NCI-H146 treated with DMSO at 0.1 percent for 48 hours (cell line): ENCODE data around the gene PMS1.
A peak's percentile ranks its signal among the peaks of the same experiment; 100 is the strongest.
"Not testable (repeated sequence)": the region's sequence is repeated elsewhere in the genome, so short reads cannot be mapped to it uniquely, and the experiment has no call there.

ENCODE experiments used
- DNase-seq: peaks from one replicate; lab custom pipeline; 2025; ENCODE audit not compliant: unreplicated experiment; lab: John Stamatoyannopoulos, UW

The PMS1 gene

DNA sequence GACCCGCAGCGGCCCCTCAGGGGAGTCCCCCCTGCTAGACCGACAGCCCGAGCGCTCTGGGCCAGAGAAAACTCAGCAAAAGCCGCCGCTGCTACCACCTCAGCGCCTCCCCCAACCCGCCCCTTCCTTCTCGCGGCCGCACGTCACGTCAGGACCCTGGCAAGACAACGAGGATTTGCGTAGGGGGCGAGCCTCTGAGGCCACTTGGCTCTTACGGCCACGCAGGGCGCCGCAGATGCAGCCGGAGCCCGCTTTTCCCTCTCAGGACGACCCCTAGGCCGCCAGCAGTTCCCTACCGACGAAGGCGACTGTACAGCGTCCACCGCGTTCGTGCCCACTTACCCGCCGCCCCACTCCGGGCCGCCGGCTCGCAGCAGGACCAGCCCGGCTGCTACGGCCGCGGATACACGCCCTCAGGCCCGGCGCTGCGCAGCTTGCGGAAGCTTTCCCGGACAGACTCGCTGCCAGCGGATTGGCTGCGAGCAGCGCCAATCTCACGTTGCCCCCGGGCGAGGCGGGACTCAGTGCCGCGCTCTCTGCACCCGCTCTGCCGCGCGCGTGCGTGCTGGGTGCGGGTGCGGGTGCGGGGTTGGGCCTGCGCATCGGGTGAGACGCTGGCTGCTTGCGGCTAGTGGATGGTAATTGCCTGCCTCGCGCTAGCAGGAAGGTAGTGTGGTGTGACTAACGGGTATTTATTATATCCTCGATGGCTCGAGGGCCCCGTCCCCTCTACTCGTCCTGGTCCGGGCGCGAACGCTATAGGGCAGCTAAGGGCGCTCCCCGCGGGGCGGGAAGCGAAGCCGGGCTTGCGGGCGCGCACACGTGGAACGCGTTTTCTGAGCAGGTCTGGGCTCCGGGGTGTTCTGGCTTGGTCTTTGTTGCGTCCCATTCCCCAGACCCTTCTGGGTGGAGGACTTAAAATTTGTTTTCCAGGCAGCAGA is at the start of gene PMS1, which contains the start of gene ORMDL1:
Gene PMS1, plus strand, starts transcription at position 524 of the 941 bp plus-strand sequence. CDS start 7,360 bp downstream, outside the sequence.
Gene ORMDL1, minus strand, starts transcription at position 413 of the 941 bp plus-strand sequence. CDS start 1,744 bp downstream, outside the sequence.
- DNase-seq, result peak; percentile 76

- peak; percentile 7 for DNase-seq
Observed at GRCh38 chr2:189751080-189751658, 33.1 kb upstream of the PMS1 start.

GRCh38 chr2:189756311-189756952 is 27.8 kb upstream of the PMS1 start:
- DNase-seq, result no peak

DNA sequence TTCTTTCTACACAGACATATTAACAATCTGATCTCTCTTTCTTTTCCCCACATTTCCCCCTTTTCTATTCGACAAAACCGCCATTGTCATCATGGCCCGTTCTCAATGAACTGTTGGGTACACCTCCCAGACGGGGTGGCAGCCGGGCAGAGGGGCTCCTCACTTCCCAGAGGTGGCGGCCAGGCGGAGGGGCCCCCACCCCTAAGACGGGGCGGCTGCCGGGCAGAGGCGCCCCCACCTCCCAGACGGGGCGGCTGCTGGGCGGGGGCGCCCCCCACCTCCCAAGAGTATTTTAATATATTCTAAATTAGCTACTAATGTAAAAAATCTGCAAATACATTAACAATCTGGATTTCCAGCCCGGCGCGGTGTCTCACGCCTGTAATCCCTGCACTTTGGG is 24.1 kb upstream of the PMS1 start:
- not testable (repeated sequence) for DNase-seq

- no peak for DNase-seq
Observed at GRCh38 chr2:189762229-189762550, 22.1 kb upstream of the PMS1 start.

DNA sequence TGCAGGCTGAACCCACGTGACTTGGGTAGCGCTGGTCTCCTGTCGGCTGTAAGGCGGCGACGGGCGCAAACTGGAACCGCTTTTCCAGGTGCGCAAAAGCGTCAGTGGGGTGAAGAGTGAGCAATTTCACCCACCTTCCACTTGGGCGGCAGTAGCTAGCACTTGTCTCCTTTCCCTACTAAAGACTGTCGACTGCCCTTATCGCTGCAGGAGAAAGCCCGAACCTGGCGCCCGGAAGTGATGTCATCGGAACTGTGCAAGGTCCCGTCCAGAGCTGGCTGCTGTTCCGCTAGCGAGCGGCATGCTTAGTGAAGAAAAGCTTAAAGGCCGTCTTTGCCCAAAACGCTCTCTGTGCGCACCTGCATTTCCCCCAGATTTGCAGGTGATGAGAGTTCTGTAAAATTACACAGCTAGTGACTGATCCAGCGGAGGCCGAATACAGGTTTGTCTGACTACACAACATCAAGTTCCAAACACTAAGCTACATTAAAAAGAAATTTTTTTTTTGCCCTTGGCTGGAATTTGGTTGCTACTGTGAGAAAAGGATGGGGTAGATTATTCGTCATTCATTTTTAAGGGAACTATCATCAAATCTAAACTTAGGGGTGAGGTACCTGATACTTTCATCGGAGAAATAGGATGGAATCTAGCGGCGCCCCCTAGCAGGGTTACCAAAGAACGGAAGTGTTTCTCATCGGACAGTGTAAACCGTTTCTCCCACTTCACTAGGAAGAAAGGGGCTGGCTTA is 21.5 kb upstream of the PMS1 start, which contains the start of gene OSGEPL1:
Gene OSGEPL1, minus strand, starts transcription at position 242 of the 748 bp plus-strand sequence. CDS start 1,152 bp downstream, outside the sequence.
- DNase-seq, result peak; percentile 85

- no peak for DNase-seq
Observed at GRCh38 chr2:189763908-189764661, 20.2 kb upstream of the PMS1 start.

DNA sequence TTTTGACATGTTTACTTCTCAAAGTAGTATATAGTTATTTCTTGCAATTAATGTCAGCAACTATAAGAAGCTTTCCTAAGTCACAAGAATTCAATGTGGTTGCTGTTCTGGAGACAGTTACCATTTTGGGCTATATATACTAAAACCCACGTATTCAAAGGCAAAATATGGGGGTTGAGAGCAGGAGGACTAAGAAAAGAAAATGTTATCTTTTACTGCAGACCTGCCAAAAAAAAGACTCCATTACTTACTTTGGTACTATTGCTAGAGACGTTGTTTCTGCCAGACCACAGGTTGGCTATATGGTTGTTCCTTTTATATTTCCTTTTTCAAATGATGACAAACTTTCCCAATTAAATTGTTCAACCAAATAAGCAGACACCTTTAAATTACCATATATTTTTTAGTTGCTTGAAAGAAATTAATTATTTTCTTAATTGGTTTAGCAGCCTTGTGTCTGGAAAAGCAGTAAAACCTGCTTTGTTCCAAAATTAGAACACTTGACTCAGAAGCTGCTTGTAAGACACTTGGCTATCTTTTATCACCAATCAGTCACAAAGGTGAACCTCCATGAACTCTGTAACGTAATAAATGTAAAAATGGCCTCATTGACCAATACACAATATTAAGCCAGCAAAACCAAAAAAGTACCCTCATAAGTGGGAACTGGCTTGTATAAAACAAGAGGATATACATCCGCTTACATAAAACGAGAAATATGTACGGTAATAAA is 13.5 kb upstream of the PMS1 start:
- DNase-seq, result no peak

GRCh38 chr2:189772212-189772611 is 12.0 kb upstream of the PMS1 start:
- DNase-seq, result no peak

- no peak for DNase-seq
Observed at GRCh38 chr2:189782221-189782671, 2.0 kb upstream of the PMS1 start.

- DNase-seq, result no peak
Observed at GRCh38 chr2:189783451-189783926, 761 bp upstream of the PMS1 start.

DNA sequence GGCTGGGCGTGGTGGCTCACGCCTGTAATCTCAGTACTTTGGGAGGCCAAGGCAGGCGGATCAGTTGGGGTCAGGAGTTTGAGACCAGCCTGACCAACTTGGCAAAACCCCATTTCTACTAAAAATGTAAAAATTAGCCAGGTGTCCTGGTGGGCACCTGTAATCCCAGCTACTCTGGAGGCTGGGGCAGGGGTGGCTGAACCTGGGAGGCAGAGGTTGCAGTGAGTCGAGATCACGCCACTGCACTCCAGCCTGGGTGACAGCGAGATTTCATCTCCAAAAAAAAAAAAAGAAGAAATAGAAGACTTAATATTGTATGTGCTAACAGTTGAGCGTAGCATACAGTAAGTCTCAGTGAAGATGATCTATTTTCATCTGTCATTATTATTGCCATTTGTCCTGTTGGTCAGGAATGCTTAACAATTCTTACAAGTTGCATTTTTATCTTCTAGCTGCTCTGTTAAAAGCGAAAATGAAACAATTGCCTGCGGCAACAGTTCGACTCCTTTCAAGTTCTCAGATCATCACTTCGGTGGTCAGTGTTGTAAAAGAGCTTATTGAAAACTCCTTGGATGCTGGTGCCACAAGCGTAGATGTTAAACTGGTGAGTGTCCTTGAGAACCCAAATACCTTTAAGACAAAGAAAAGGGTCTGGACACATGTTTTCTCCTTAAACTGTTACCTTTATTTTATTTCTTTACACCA is 7.2 kb downstream of the PMS1 start:
- no peak for DNase-seq

GRCh38 chr2:189794310-189794709 is 10.1 kb downstream of the PMS1 start:
- DNase-seq, result no peak

DNA sequence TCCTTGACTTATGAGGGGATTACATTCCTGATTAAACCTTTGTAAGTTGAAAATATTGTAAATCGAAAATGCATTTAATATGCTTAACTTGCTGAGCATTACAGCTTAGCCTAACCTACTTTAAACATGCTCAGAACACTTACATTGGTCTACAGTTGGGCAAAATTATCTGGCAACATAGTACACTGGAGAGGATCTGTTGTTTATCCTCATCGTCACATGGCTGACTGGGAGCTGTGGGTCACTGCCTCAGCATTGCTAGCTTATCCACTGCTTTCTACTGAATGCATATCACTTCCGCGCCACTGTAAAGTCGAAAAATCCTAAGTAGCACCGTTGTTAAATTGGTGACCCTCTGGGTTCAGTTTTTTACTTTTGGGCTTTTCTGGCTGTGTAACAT is 13.7 kb downstream of the PMS1 start:
- DNase-seq, result no peak

GRCh38 chr2:189798312-189799029 is 14.2 kb downstream of the PMS1 start:
- peak; percentile 4 for DNase-seq

DNA sequence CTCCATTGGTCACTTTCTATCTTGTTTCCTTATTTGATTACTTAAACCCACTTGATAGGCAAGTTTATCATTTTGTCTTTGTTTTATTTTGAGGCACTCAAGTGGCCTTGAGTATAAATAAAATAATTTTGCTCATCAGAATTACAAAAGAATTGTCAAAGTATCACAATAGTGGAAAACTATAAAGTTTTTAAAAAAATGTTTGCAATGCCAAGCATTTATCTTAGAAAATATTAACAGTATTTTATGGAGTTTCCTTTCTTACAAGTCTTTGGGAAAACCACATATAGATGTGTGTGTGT is 14.7 kb downstream of the PMS1 start:
- DNase-seq, result no peak

DNA sequence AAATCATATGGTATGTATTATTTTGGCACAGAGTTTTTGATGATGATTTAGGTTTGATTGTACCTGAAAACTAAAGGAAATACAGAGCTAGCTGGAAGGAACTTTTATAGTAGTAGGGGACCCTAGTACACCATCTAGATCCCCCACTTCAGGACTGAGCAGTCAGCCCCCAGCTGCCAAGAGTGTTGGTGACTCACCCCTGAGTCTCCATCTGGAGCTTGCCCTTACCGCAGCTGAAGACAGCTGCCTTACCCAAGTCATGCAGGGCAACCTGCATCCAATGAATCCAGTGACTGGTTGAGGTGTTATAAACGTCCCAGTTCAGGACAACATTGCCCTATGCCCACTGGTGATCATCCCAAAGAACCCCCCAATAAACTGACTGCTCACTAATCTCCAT is 15.3 kb downstream of the PMS1 start:
- no peak for DNase-seq

DNA sequence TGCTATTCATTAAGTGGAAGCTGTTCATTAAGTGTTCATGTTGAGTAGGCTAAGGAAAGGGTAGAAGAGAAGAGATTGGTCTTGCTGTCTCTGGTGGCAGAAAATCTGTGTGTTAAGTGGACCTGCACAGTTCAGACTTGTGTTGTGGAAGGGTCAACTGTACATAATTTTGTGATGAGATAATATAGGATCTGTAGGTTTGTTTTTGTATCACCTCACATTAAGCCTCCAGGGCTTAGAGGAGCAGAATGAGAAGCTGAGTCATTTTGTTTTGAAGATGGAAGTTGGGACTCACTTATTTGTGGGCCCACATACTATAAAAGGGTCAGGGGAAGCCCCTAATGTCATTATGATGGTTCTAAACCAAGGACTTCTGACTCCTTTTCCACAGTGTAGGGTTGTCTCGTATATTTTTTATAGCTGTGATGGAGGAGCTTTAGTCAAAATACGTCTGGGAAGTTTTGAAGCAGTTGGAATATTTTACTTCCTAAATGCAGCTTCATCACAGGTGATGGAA is 18.2 kb downstream of the PMS1 start:
- no peak for DNase-seq
